GM23338 (cell line): ENCODE measurements around the gene TRPV5. TPM values are rescaled to one million over a fixed set of nuclear protein-coding genes. Genes with fewer than 3 reads are reported as not detected.

Experiments
- ATAC-seq: fragments of 200-7000 bp; cut with Tn5 transposase; 3 replicates; pipeline ENCODE4 v1.9.1; 2020
- DNase-seq: peaks from one replicate; pipeline ENCODE4 v3.0.0-alpha.2; 2015; ENCODE audit warnings: low spot score
- H2AFZ ChIP-seq: fragments of 200-600 bp; sonication (generic); 2 replicates; pipeline ENCODE4 v1.8.0; 2016; ENCODE audit warnings: antibody characterized with exemption, mild to moderate bottlenecking, moderate library complexity
- H3F3A ChIP-seq: fragments of 200-600 bp; sonication (generic); replicated peaks from 2 replicates; pipeline ENCODE4 v1.8.0; 2017; ENCODE audit warnings: antibody characterized with exemption, mixed run types, low read depth
- H3K27ac ChIP-seq: fragments of 200-600 bp; sonication (generic); 2 replicates; pipeline ENCODE4 v1.6.1; 2016; ENCODE audit warnings: low read depth
- H3K27me3 ChIP-seq: fragments of 200-600 bp; sonication (generic); 2 replicates; pipeline ENCODE4 v1.8.0; 2016; ENCODE audit warnings: mild to moderate bottlenecking, mixed run types, moderate library complexity; ENCODE audit not compliant: insufficient read depth
- H3K36me3 ChIP-seq: fragments of 200-600 bp; sonication (generic); 2 replicates; pipeline ENCODE4 v1.8.0; 2016; ENCODE audit warnings: mild to moderate bottlenecking; ENCODE audit not compliant: insufficient read depth
- H3K4me1 ChIP-seq: fragments of 200-600 bp; sonication (generic); 2 replicates; pipeline ENCODE4 v1.8.0; 2016; ENCODE audit warnings: mild to moderate bottlenecking, moderate library complexity; ENCODE audit not compliant: insufficient read depth
- H3K4me2 ChIP-seq: fragments of 200-600 bp; sonication (generic); 2 replicates; pipeline ENCODE4 v1.7.1; 2017; ENCODE audit warnings: mixed run types
- H3K4me3 ChIP-seq: fragments of 200-600 bp; sonication (generic); 2 replicates; pipeline ENCODE4 v1.6.1; 2016; ENCODE audit warnings: mixed run types
- H3K79me2 ChIP-seq: fragments of 200-600 bp; sonication (generic); replicated peaks from 2 replicates; pipeline ENCODE4 v1.8.0; 2017; ENCODE audit warnings: mild to moderate bottlenecking; ENCODE audit not compliant: insufficient read depth
- H3K9me2 ChIP-seq: fragments of 200-600 bp; sonication (generic); 2 replicates; pipeline ENCODE4 v1.8.0; 2017; ENCODE audit not compliant: insufficient read depth
- H4K20me1 ChIP-seq: fragments of 200-600 bp; sonication (generic); replicated peaks from 2 replicates; pipeline ENCODE4 v1.8.0; 2017; ENCODE audit warnings: mild to moderate bottlenecking; ENCODE audit not compliant: insufficient read depth
- H3K27ac Mint-ChIP-seq: 2 replicates; pipeline ENCODE4 v1.8.0; 2020; ENCODE audit warnings: inconsistent platforms, mild to moderate bottlenecking, moderate library complexity, mixed read lengths
- H3K27me3 Mint-ChIP-seq: 3 replicates; pipeline ENCODE4 v1.8.0; 2022; ENCODE audit warnings: low read depth, mild to moderate bottlenecking, moderate library complexity, mixed read lengths, inconsistent platforms; ENCODE audit not compliant: insufficient read depth, poor library complexity
- H3K36me3 Mint-ChIP-seq: 3 replicates; pipeline ENCODE4 v1.8.0; 2021; ENCODE audit warnings: low read depth, mild to moderate bottlenecking, inconsistent platforms, moderate library complexity, mixed read lengths
- H3K4me1 Mint-ChIP-seq: 3 replicates; pipeline ENCODE4 v1.8.0; 2020; ENCODE audit warnings: mild to moderate bottlenecking, inconsistent platforms, mixed read lengths
- H3K4me3 Mint-ChIP-seq: 3 replicates; pipeline ENCODE4 v1.8.0; 2021; ENCODE audit warnings: moderate library complexity, mild to moderate bottlenecking, inconsistent platforms, mixed read lengths
- H3K9me3 Mint-ChIP-seq: 3 replicates; pipeline ENCODE4 v1.8.0; 2020; ENCODE audit warnings: moderate library complexity, mild to moderate bottlenecking, inconsistent platforms, mixed read lengths
- CTCF ChIP-seq, 2 experiments: fragments of 200-600 bp in 1 of 2; sonication (generic) in 1 of 2; conservative IDR thresholded peaks; 2 replicates each; pipeline versions ENCODE4 v1.5.1 to v1.6.1; 2016 to 2017; ENCODE audit warnings: antibody characterized with exemption in 2 of 2, low read depth in 2 of 2, mild to moderate bottlenecking in 2 of 2, moderate library complexity in 1 of 2
- ETS1 ChIP-seq: IDR thresholded peaks from 2 replicates; pipeline ENCODE4 v1.6.1; 2016; ENCODE audit warnings: antibody characterized with exemption
- EZH2 ChIP-seq: fragments of 200-600 bp; sonication (generic); IDR thresholded peaks from one replicate; pipeline ENCODE4 v1.8.0; 2017; ENCODE audit warnings: antibody characterized with exemption, mild to moderate bottlenecking, low read depth; ENCODE audit not compliant: unreplicated experiment
- EZH2phosphoT487 ChIP-seq: fragments of 200-600 bp; sonication (generic); IDR thresholded peaks from one replicate; pipeline ENCODE4 v1.8.1; 2018; ENCODE audit warnings: antibody characterized with exemption; ENCODE audit not compliant: unreplicated experiment
- JUNB ChIP-seq: IDR thresholded peaks from one replicate; pipeline ENCODE4 v1.6.1; 2016; ENCODE audit warnings: antibody characterized with exemption; ENCODE audit not compliant: unreplicated experiment
- NANOG ChIP-seq: IDR thresholded peaks from 2 replicates; pipeline ENCODE4 v1.6.1; 2016; ENCODE audit warnings: antibody characterized with exemption, borderline replicate concordance
- POLR2AphosphoS5 ChIP-seq: IDR thresholded peaks from 2 replicates; pipeline ENCODE4 v1.6.1; 2016; ENCODE audit warnings: antibody characterized with exemption, low read depth
- REST ChIP-seq: IDR thresholded peaks from one replicate; pipeline ENCODE4 v1.6.1; 2018; ENCODE audit warnings: antibody characterized with exemption; ENCODE audit not compliant: unreplicated experiment
- STAT1 ChIP-seq: IDR thresholded peaks from one replicate; pipeline ENCODE4 v1.6.1; 2016; ENCODE audit warnings: antibody characterized with exemption; ENCODE audit not compliant: unreplicated experiment
- ZNF114 ChIP-seq: fragments of 250-450 bp; sonication (Bioruptor Pico); IDR thresholded peaks from 2 replicates; pipeline ENCODE4 v1.5.0; 2020; ENCODE audit warnings: mild to moderate bottlenecking, moderate library complexity
- ZNF331 ChIP-seq: fragments of 250-450 bp; sonication (Bioruptor Pico); IDR thresholded peaks from 2 replicates; pipeline ENCODE4 v1.5.0; 2020; ENCODE audit warnings: low read depth, mild to moderate bottlenecking, moderate library complexity
- ZNF462 ChIP-seq: fragments of 250-450 bp; sonication (Bioruptor Pico); IDR thresholded peaks from 2 replicates; pipeline ENCODE4 v1.5.0; 2020; ENCODE audit warnings: mild to moderate bottlenecking, moderate library complexity
- polyA plus RNA-seq: library from polyadenylated mRNA; unstranded; fragments of >200 nt; fragmentation: Nextera tagmentation; extraction: Ambion mirVana; gene quantifications from 2 replicates; pipeline ENCODE4 v1.2.1, GENCODE V29; 2016
- total RNA-seq: library from RNA; depleted of rRNA; stranded (reverse); fragments of >200 nt; shearing (Covaris generic); gene quantifications from 2 replicates; pipeline ENCODE4 v1.2.3, GENCODE V29; 2014

The TRPV5 gene
- total and polyA plus RNA-seq, 2 experiments from 2014 or later: not detected

GRCh38 chr7:142883571-142884285, 49.8 kb downstream of the TRPV5 start:
- Histone ChIP-seq H3K9me2 (no peaks in the 10 kb centered on the region), H3F3A (no peaks in the 10 kb centered on the region), H3K4me2 (no peak overlapping the region), H3K27me3 (no peaks in the 10 kb centered on the region), H3K27ac (no peak overlapping the region), H3K4me1 (peaks cover 3% of the 10 kb centered on the region; the same call in 1 of the 2 replicates), H2AFZ (no peak overlapping the region), H3K79me2 (no peaks in the 10 kb centered on the region), H4K20me1 (no peaks in the 10 kb centered on the region), H3K36me3 (no peaks in the 10 kb centered on the region), H3K4me3 (no peak overlapping the region)
- no peaks in the 10 kb centered on the region for H3K36me3 Mint-ChIP-seq
- TF ChIP-seq ETS1: no peak
- no peak for TF ChIP-seq ZNF331 (CRISPR knock-in tag)
- no peak for TF ChIP-seq ZNF462 (CRISPR knock-in tag)
- TF ChIP-seq REST: no peak
- TF ChIP-seq ZNF114 (CRISPR knock-in tag): no peak
- no peak for TF ChIP-seq EZH2
- TF ChIP-seq EZH2phosphoT487: no peak
- TF ChIP-seq CTCF (conservative IDR thresholded peaks at IDR 0.05; ENCODE audit: low read depth in 2 of 2): no peak
- TF ChIP-seq JUNB: no peak
- TF ChIP-seq STAT1: no peak
- no peak for TF ChIP-seq POLR2AphosphoS5
- TF ChIP-seq NANOG: no peak
- peaks cover 7% of the 10 kb centered on the region for H3K4me1 Mint-ChIP-seq
- H3K9me3 Mint-ChIP-seq: no peaks in the 10 kb centered on the region
- H3K27ac Mint-ChIP-seq: no peak overlapping the region
- no peak for ATAC-seq
- DNase-seq: no peak
- H3K27me3 Mint-ChIP-seq: no peaks in the 10 kb centered on the region
- H3K4me3 Mint-ChIP-seq: no peak overlapping the region
